Thyroid gland (tissue), 4 donors: ENCODE results near the gene HK1.

ENCODE experiments used
- POLR2A ChIP-seq, 2 donors: fragments of 450-650 bp; IDR thresholded peaks; one replicate each; pipeline ENCODE4 v1.6.1; 2017; ENCODE audit warnings: antibody characterized with exemption in 2 of 2, mild to moderate bottlenecking in 2 of 2, moderate library complexity in 1 of 2
- TF ChIP-seq, protein P1 (sequence below), 6 experiments: fragments of 200-600 bp in 3 of 6; fragments of 450-650 bp in 3 of 6; sonication (generic) in 3 of 6; IDR thresholded peaks; one replicate each; pipeline ENCODE4 v1.5.1; 2016 to 2019; ENCODE audit warnings: antibody characterized with exemption in 6 of 6, mild to moderate bottlenecking in 2 of 6, inconsistent platforms in 1 of 6, moderate library complexity in 1 of 6

DNA sequence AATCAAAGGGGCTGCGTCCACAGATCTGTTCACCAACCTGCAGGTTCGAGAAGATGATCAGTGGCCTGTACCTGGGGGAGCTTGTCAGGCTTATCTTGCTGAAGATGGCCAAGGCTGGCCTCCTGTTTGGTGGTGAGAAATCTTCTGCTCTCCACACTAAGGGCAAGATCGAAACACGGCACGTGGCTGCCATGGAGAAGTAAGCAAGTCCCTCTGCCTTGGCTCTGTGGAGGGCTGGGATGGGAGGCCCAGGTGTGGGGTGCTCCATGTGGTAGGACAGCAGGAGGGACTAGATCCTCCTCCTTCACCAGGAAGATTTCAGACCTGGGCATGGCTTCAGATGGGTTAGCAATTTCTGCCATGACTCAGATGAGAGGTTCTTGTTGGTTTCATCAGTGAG lies 32.3 kb upstream of the HK1 start:
- TF ChIP-seq, protein P1, sequence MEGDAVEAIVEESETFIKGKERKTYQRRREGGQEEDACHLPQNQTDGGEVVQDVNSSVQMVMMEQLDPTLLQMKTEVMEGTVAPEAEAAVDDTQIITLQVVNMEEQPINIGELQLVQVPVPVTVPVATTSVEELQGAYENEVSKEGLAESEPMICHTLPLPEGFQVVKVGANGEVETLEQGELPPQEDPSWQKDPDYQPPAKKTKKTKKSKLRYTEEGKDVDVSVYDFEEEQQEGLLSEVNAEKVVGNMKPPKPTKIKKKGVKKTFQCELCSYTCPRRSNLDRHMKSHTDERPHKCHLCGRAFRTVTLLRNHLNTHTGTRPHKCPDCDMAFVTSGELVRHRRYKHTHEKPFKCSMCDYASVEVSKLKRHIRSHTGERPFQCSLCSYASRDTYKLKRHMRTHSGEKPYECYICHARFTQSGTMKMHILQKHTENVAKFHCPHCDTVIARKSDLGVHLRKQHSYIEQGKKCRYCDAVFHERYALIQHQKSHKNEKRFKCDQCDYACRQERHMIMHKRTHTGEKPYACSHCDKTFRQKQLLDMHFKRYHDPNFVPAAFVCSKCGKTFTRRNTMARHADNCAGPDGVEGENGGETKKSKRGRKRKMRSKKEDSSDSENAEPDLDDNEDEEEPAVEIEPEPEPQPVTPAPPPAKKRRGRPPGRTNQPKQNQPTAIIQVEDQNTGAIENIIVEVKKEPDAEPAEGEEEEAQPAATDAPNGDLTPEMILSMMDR (IDR thresholded peaks at IDR 0.05) = no peak
- no peak for TF ChIP-seq POLR2A (IDR thresholded peaks at IDR 0.05)
